Measurements from ENCODE around the gene ZGLP1. TPM values are rescaled to one million over a fixed set of nuclear protein-coding genes. Genes with fewer than 3 reads are reported as not detected.
"Not testable (repeated sequence)": the region's sequence is repeated elsewhere in the genome, so short reads cannot be mapped to it uniquely, and the experiment has no call there.

The ZGLP1 gene
- total RNA-seq: 1 to 10 TPM; 1.0 to 1.4 TPM

DNA sequence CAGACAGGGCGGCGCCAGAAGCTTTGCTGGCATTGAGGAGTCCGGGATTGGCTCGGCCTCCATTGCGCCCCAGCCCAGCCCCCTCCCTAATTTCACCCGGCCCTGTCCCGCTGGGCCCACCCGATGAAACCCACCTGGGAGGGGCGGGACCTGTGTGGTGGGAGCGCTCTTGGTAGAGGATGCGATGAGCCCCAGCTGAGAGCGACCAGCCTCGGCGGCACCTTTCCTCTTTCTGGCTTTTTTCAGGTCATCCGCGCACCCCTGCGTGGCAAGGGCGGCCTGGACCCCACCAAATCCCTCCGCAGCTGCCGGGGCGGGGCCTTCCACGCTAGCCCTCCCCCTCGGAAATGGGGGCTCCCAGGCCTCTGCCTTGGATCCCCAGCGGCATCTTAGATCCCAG lies at the start of gene ZGLP1:
Gene ZGLP1 (minus strand): TSS at position 393 of the 400 bp plus-strand sequence.
- Mint-ChIP-seq H3K4me3 (no peak within 1 kb of the TSS), H3K27me3 (no peaks in the 10 kb centered on the region), H3K4me1 (peaks cover 3% of the 10 kb centered on the region), H3K36me3 (ENCODE audit: low read depth) (no peaks in the 10 kb centered on the region), H3K9me3 (no peaks in the 10 kb centered on the region), H3K27ac (no peak within 1 kb of the TSS)
- CTCF ChIA-PET: no interaction called here
- DNase-seq: no peak
- POLR2A ChIA-PET: no interaction called here

DNA sequence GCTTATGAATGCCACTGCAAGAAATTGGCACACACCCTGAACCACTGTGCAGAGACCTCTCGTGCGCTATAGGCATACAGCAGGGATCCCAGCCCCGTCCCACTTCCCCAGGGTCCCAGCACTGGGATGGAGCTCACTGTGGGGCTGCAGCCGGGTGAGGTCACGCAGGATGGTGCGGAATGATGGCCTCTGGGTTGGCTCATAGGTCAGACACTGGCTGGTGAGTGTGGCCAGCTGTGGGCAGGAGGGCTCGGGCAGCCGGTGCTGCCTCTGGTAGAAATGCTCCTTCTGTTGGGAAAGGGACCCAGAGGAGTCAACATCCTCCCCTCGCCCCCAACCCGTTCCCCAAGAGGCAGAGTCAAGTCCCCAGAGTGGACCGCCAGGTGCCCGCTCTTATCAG lies 46.8 kb upstream of the ZGLP1 start:
- no peaks in the 10 kb centered on the region for H3K9me3 Mint-ChIP-seq
- peaks cover 45% of the 10 kb centered on the region for H3K36me3 Mint-ChIP-seq (ENCODE audit: low read depth)
- ChIA-PET CTCF (no interaction called here), POLR2A (no interaction called here)
- no peak overlapping the region for H3K27ac Mint-ChIP-seq
- DNase-seq: no peak
- H3K27me3 Mint-ChIP-seq: no peaks in the 10 kb centered on the region
- H3K4me1 Mint-ChIP-seq: no peaks in the 10 kb centered on the region
- no peak overlapping the region for H3K4me3 Mint-ChIP-seq

DNA sequence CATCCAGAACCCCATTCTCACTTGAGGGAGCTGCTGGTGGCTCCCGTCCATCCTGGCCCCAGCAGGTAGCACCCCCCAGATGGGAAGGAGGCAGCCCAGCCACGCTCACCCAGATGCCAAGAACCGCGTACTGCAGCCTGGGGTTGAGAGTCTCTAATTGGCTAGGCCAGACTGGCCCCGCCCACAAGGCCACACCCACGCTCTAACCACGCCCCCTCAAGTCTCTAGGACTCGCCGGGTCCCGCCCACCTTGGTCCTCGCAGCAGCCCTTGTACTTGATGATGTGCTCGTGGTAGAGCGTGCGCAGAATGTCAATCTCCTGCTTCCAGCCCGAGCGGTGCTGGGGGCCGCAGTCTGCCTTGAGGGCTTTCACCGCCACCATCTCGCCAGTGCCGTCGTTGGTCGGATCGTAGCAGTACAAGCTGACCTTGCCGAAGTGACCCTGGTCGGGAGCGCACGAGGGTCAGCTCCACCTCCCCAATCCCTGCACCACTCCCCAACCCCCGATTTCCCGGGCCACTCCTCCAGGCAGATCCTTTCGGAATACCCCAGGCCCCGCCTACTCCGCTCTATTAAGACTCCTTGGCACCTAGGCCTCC lies 44.3 kb upstream of the ZGLP1 start:
- no peaks in the 10 kb centered on the region for H3K9me3 Mint-ChIP-seq
- H3K4me1 Mint-ChIP-seq: no peaks in the 10 kb centered on the region
- H3K27me3 Mint-ChIP-seq: no peaks in the 10 kb centered on the region
- POLR2A ChIA-PET: no interaction called here
- no peak overlapping the region for H3K4me3 Mint-ChIP-seq
- peaks cover 42% of the 10 kb centered on the region for H3K36me3 Mint-ChIP-seq (ENCODE audit: low read depth)
- DNase-seq: peak; percentile 42
- CTCF ChIA-PET: no interaction called here
- H3K27ac Mint-ChIP-seq: no peak overlapping the region

DNA sequence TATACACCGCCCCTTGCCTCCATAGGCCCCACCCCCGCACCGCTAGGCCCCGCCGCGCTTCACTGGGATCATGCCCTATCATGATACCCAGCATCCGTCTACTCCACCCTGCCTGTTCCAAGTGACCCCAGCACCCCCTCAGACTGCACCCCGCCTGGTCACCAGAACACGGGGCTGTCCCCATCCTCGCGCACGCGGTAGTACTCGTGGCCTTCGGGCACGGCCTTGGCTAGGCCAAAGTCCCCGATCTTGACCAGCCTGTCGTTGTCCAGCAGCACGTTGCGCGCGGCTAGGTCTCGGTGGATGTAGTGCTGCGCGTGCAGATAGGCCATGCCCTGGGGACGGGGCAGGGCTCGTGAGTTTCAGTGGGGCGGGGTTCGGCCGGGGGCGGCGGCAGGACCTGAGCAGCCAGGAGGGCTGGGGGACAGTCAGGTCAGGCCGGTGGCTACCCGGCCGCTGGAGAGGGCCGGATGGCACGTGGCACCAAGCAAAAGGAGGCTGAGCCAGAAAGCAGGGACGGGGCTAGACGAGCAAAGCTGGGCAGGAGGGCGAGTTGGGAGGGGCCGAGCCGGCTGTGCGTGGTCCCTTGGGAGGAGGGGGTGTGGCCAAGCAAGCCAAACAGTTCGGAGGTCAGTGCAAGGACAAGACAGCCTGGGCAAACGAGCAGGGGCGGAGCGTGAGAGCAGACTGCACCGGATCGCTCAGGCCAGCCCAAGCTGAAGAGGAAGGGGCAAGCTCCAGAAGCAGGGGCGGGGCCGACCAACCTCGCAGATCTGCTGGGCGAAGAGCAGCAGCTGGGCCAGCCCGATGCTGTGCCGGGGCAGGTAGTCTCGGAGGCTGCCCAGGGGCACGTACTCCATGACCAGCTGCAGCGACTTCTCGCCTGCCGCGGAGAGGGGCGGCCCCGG lies 43.4 kb upstream of the ZGLP1 start:
- H3K36me3 Mint-ChIP-seq (ENCODE audit: low read depth): peaks cover 42% of the 10 kb centered on the region
- no peak for DNase-seq
- H3K27ac Mint-ChIP-seq: no peak overlapping the region
- POLR2A ChIA-PET: interaction anchor here (0.7 kb wide), 1 partner anchor 28 kb away, joined by 3 read pairs; no protein-coding TSS in a partner anchor
- no peaks in the 10 kb centered on the region for H3K9me3 Mint-ChIP-seq
- no peaks in the 10 kb centered on the region for H3K4me1 Mint-ChIP-seq
- H3K27me3 Mint-ChIP-seq: no peaks in the 10 kb centered on the region
- CTCF ChIA-PET: no interaction called here
- no peak overlapping the region for H3K4me3 Mint-ChIP-seq

DNA sequence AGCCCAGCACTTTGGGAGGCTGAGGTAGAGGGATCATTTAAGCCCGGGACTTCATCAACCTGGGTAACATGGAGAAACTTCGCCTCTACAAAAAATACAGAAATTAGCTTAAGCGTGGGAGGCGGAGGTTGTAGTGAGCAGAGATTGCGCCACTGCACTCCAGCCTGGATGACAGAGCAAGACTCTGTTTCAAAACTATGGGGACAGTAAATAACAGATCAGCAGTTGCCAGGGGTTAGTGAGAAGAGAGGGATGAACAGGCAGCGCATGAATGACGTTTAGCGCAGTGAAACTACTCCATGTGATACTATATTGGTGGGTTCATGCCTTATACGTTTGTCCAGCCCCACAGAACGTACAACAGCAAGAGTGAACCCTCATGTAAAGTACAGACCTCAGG lies 36.9 kb upstream of the ZGLP1 start:
- Mint-ChIP-seq H3K36me3 (ENCODE audit: low read depth) (peaks cover 9% of the 10 kb centered on the region), H3K4me3 (no peak overlapping the region), H3K4me1 (no peaks in the 10 kb centered on the region), H3K27ac (no peak overlapping the region), H3K9me3 (no peaks in the 10 kb centered on the region), H3K27me3 (no peaks in the 10 kb centered on the region)
- DNase-seq: no peak
- ChIA-PET POLR2A (no interaction called here), CTCF (no interaction called here)

DNA sequence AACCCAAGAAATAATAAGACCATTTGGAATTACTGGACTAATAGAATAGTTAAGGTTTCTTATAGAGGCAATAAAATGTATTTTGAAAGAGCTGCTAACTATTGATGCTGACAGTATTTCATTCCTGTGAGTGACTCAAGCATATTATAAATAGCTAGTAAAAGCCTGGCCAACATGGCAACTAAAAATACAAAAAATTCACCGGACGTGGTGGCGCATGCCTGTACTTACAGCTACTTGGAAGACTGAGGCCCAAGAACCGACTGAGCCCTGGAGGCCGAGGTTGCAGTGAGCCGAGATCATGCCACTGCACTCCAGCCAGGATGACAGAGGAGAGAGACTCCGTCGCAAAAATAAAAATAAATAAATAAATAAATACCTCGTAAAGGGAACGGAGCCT lies 35.2 kb upstream of the ZGLP1 start:
- POLR2A ChIA-PET: interaction anchor here (1.7 to 2.1 kb wide), 2 partner anchors 12 to 22 kb away, joined by 4 to 8 read pairs; partner anchors contain the start of gene RAVER1
- Mint-ChIP-seq H3K9me3 (no peaks in the 10 kb centered on the region), H3K4me1 (peaks cover 8% of the 10 kb centered on the region), H3K36me3 (ENCODE audit: low read depth) (peaks cover 1% of the 10 kb centered on the region), H3K27ac (no peak overlapping the region), H3K27me3 (no peaks in the 10 kb centered on the region), H3K4me3 (no peak overlapping the region)
- CTCF ChIA-PET: interaction anchor here (1.1 to 1.7 kb wide), 3 partner anchors 44 to 86 kb away, joined by 3 read pairs; partner anchors contain the start of gene ICAM1
- no peak for DNase-seq

DNA sequence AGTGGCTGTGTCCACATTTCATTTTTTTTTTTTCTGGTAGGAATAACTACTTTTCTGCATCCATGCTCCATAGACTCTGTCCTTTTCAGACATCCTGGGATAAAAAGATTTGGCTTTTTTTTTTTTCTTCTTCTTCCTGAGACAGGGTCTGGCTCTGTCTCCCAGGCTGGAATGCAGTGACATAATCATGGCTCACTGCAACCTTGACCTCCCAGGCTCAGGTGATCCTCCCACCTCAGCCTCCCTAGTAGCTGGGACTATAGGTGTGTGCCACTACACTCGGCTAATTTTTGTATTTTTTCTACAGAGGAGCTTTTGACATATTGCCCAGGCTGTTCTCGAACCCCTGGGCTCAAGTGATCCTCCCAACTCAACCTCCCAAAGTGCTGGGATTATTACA lies 33.9 kb upstream of the ZGLP1 start:
- POLR2A ChIA-PET: interaction anchor here (0.7 to 2.1 kb wide), 4 partner anchors 10 to 53 kb away, joined by 3 to 8 read pairs (median 4); partner anchors contain the start of genes RAVER1 and TYK2
- Mint-ChIP-seq H3K27ac (no peak overlapping the region), H3K4me1 (peaks cover 21% of the 10 kb centered on the region), H3K9me3 (no peaks in the 10 kb centered on the region), H3K36me3 (ENCODE audit: low read depth) (peaks cover 6% of the 10 kb centered on the region), H3K27me3 (no peaks in the 10 kb centered on the region), H3K4me3 (no peak overlapping the region)
- no peak for DNase-seq
- CTCF ChIA-PET: interaction anchor here (1.3 to 1.5 kb wide), 2 partner anchors 74 to 85 kb away, joined by 4 read pairs; no protein-coding TSS in a partner anchor

DNA sequence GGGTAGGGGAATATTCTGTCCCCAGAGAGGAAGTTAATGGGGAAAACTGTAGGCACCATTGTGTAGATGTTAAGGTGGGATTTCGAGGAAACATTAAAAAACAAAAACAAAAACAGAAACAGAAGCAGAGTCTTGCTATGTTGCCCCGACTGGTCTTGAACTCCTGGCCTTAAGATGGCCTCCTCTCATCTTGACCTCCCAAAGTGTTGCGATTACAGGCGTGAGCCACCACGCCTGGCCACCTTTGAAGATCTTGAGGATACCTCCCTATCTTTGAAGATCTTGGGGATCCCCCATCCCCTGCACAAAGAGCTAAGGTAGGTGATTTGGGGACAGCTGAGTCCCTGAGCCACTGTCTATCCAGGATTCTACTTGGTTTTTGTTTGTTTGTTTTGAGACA lies 30.4 kb upstream of the ZGLP1 start:
- ChIA-PET POLR2A (interaction anchor here (0.7 to 1.8 kb wide), 4 partner anchors 12 to 69 kb away, joined by 3 to 10 read pairs (median 3); partner anchors contain the start of gene ICAM1), CTCF (interaction anchor here (1.0 to 1.5 kb wide), 2 partner anchors 49 to 70 kb away, joined by 5 to 6 read pairs; no protein-coding TSS in a partner anchor)
- no peaks in the 10 kb centered on the region for H3K27me3 Mint-ChIP-seq
- H3K9me3 Mint-ChIP-seq: no peaks in the 10 kb centered on the region
- DNase-seq: no peak
- H3K36me3 Mint-ChIP-seq (ENCODE audit: low read depth): peaks cover 19% of the 10 kb centered on the region
- H3K4me3 Mint-ChIP-seq: peak overlapping the region; percentile 99
- H3K4me1 Mint-ChIP-seq: peaks cover 35% of the 10 kb centered on the region
- H3K27ac Mint-ChIP-seq: peak overlapping the region; percentile 93

DNA sequence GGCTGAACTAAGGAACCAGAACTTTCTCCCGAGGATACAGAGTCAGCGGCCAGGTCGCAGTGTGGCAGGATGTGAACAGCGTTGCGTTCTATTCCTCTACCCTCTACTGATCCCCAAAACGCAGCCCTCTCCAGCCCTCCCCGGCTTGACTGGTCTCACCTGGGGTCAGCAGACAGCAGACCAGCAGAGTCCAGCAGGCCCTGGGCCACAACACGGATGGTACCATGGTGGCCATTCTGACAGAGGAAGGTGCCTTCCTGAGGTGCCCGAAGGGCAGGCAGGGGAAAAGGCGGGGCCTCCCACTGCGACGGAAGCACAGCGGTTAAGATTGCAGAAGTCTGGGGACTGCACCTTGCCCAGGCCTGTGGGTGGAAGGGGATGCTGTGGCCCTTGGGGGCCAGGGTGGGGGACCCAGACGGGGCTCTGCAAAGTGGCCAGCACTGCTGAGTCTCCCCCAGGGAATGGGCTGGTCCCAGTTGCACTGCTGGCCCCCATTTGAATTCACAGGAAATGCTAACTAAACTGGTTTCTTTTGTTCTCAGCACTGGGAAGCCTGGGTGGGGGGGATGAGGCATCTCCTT lies 29.9 kb upstream of the ZGLP1 start, which contains the start of gene ICAM3:
Gene ICAM3 (minus strand): TSS at position 245 of the 581 bp plus-strand sequence. CDS start 10 bp downstream, at position 235.
- no peaks in the 10 kb centered on the region for H3K27me3 Mint-ChIP-seq
- H3K36me3 Mint-ChIP-seq (ENCODE audit: low read depth): peaks cover 24% of the 10 kb centered on the region
- H3K4me3 Mint-ChIP-seq: peak within 1 kb of the TSS; percentile 99
- H3K9me3 Mint-ChIP-seq: no peaks in the 10 kb centered on the region
- POLR2A ChIA-PET: interaction anchor here (1.1 to 1.8 kb wide), 2 partner anchors 11 to 69 kb away, joined by 3 to 10 read pairs; partner anchors contain the start of gene ICAM1
- H3K27ac Mint-ChIP-seq: peak within 1 kb of the TSS; percentile 93
- CTCF ChIA-PET: interaction anchor here (1.5 kb wide), 1 partner anchor 49 kb away, joined by 5 read pairs; no protein-coding TSS in a partner anchor
- peak; percentile 80 for DNase-seq
- peaks cover 38% of the 10 kb centered on the region for H3K4me1 Mint-ChIP-seq

DNA sequence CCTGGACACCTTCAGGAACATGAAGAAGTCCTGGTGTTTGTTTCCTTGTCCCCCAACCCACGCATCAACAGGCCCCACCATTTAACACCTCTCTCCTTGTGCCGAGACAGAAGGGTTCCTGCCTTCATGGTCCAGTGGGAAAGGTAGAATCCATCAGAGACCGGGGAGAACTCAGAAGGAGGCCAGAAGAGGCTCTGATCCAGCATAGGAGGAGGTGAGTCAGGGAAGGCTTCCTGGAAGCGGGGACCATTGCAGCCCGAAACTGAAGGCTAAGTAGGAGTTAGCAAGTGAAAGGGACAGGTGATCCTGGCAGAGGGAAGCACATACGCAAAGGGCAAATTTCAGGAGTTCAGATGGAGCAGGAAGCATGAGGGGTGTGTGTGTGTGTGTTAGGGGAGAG lies 29.3 kb upstream of the ZGLP1 start:
- Mint-ChIP-seq H3K4me3 (peak overlapping the region; percentile 99), H3K9me3 (no peaks in the 10 kb centered on the region), H3K4me1 (peaks cover 43% of the 10 kb centered on the region), H3K27ac (peak overlapping the region; percentile 93), H3K36me3 (ENCODE audit: low read depth) (peaks cover 29% of the 10 kb centered on the region), H3K27me3 (no peaks in the 10 kb centered on the region)
- DNase-seq: no peak
- POLR2A ChIA-PET: no interaction called here
- CTCF ChIA-PET: interaction anchor here (1.0 kb wide), 2 partner anchors 28 to 50 kb away, joined by 3 to 4 read pairs; no protein-coding TSS in a partner anchor

DNA sequence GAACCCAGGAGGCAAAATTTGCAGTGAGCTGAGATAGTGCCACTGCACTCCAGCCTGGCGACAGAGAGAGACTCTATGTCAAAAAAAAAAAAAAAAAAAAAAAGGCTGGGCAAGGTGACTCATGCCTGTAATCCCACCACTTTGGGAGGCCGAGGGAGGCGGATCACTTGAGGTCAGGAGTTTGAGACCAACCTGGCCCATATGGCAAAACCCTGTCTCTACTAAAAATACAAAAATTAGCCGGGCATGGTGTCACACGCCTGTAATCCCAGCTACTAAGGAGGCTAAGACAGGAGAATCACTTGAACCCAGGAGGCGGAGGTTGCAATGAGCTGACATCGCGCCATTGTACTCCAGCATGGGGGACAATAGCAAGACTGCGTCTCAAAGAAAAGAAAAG lies 27.1 kb upstream of the ZGLP1 start:
- ChIA-PET CTCF (interaction anchor here (0.7 to 1.5 kb wide), 2 partner anchors 52 to 123 kb away, joined by 3 to 4 read pairs; no protein-coding TSS in a partner anchor), POLR2A (interaction anchor here (1.3 kb wide), 1 partner anchor 21 kb away, joined by 3 read pairs; the partner anchor contains the start of gene FDX2)
- Mint-ChIP-seq H3K36me3 (ENCODE audit: low read depth) (peaks cover 44% of the 10 kb centered on the region), H3K4me1 (peaks cover 61% of the 10 kb centered on the region)
- not testable (repeated sequence) for DNase-seq, H3K4me3 Mint-ChIP-seq, H3K27ac Mint-ChIP-seq, H3K27me3 Mint-ChIP-seq, H3K9me3 Mint-ChIP-seq

DNA sequence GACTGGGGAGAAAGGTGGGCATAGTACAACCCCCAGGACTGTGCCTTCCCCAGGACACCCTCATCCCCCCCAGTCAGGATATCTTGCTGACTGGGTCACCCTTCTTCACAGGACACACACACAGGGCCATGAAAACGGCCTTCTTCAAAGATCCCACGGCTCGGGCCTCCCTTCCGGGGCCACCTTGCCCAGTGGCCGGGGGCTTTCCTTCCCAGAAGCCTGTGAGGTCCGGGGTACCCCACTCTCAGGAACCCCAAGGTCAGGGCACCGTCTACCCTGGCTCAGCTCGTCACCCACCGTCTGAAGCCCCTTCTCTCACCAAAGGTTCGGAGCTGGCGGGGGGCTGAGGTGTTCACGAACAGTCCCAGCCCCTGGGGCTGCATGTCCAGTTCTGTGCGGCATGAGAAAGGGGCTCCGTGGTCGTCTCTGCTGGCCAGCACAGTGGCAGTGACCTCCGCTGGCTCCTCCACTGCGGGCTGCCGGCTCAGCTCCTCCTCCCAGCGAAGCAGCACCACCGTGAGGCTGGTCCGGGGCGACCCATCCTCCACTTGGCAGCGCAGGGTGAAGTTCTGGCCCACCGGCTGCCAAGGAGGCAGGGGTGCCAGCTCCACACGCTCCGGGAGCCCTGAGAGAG lies 25.9 kb upstream of the ZGLP1 start:
- no peaks in the 10 kb centered on the region for H3K27me3 Mint-ChIP-seq
- peaks cover 44% of the 10 kb centered on the region for H3K36me3 Mint-ChIP-seq (ENCODE audit: low read depth)
- POLR2A ChIA-PET: no interaction called here
- CTCF ChIA-PET: interaction anchor here (1.5 kb wide), 1 partner anchor 53 kb away, joined by 3 read pairs; no protein-coding TSS in a partner anchor
- no peak overlapping the region for H3K27ac Mint-ChIP-seq
- no peak overlapping the region for H3K4me3 Mint-ChIP-seq
- DNase-seq: no peak
- peaks cover 59% of the 10 kb centered on the region for H3K4me1 Mint-ChIP-seq
- no peaks in the 10 kb centered on the region for H3K9me3 Mint-ChIP-seq

All from activated CD4-positive, alpha-beta memory T cell treated with anti-CD3 and anti-CD28 coated beads, Interleukin-2, amount 10 ng/mL, durations not matched to agents 7 days and 5 days (primary cell).